RPMI8226 (cell line): ENCODE results near the gene CHAC1.

Source experiments
- DNase-seq: peaks from one replicate; pipeline ENCODE4 v3.0.0-alpha.2; 2015

The CHAC1 gene

GRCh38 chr15:40952901-40953712 is at the start of gene CHAC1:
Gene CHAC1 (plus strand): TSS chr15:40953471. CDS start chr15:40953584, 113 bp downstream.
- DNase-seq, result peak; percentile 91

DNA sequence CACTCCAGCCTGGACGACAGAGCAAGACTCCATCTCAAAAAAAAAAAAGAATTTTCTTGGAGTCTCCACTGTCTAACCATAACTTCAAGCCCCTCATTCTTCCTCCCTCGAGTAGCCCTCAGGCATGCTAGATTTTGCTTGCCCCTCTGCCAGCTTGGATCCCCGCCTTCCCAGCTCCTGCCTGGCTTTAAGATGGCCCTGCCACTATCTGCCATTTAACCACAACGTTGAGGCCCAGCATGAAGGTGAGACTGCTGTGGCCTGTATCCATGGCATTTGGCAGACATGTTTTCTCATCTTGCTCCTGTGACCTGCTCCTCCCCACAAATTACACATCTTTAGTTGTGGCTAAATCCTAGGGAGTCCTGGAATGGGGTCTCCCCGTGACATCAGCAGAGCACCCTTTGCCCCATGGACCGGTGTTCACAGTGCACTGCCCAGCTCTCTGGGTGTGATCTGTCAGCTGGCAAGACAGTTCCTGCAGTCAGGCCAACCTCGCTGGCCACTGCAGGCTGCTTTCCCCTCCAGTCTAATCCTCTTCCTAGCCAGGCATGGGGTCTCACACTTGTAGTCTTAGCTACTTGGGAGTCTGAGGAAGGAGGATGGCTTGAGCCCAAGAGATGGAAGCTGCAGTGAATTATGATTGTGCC is 48.6 kb upstream of the CHAC1 start:
- DNase-seq, result no peak

DNA sequence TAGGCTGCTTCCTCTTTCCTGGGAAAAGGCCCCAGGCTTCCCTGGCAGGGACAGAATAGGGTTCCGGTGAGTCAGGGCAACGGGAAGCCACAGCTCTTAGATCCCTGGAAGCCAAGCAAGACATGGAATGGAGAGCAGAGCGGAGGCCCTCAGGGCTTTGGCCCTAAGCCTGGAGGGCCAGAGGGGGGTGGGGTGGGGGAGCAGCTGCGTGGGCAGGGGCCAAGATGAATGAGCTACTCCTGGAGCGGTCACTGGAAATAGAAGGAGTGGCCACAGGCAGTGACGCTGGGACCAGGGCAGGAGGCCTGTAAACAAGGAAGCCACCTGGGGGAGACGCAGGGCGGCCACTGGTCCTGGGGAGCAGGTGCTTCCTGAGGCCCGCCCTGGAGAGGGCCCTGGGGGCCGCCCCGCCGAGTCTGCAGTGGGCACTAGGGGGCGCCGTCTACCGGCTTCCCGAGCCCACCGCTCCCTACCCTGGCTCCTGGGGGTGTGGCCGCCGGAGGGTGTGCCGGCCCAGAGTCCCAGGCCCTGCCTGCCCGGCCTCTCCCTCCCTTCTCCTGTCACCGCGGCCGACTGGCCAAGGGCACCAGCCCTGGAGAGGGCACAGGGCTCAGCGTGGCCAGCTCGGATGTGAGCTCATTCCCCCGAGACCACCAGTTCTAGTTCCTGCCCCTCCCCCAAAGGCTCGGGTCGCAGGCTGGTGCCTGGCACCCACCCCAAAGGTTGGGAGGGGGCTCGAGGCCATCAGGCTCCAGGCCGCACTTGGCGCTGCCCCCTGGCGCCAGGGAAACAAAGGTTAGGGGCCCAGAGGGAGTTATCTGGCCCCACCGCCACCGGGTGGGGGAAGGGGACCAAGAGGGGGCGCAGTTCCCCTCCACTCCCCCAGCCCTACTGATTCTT is 46.9 kb upstream of the CHAC1 start:
- peak; percentile 90 for DNase-seq

DNA sequence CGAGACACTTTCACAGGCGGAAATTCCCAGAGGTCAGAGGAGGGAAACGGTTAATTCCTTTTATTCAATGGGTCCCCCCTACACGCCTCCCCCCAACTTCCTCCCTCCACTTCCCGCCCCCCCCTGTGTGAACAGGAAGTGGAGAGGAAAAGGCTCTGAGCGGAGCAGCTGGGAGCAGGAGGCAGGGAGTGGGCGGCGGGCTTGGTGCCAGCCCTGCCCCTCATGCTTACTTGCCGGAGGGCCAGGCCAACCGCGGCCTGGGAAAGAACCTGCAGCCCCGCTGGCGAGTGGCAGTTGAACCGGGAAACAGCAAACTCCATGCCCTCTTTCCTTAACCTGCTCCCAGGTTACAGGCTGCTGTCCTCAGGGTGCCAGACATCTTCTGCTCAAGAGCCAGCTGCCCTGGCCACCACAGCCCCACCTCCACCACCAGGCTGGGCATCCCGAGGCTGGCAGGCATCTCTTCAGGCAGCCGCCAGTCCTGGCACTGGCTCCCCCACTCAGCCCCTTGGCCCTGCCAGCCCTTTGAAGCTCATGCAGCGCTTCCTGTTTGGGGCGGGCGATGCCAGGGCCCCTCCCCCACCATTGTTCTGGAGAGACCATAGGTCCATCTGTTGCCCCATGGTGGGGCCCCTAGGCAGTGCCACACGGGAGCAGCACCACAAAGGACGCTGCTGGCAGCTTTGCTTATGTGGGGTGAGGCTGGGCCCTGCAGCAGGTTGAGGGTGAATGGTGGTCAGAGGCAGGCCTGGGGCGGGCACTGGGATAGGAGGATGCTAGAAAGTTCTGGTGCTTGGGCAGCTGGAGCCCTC is 46.1 kb upstream of the CHAC1 start:
- peak; percentile 74 for DNase-seq

DNA sequence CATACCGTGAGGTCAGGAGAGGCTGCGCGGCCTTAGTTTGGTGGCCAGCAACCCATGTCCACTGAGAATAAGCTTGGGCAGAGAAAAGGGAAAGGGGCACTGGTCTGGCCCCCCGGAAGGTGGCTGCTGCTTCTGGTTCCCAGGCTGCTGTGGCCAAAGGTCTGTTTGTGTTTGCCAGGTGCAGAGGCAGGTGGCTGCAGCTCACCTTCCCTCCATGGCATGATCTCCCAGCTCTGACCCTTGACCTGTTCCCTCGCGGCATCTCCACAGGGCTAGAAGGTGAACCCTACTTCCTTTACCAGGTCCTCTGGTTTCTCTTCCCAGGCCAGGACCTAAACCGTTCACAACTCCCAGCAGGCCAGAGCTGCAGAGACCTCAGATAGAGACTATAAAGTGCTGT is 45.2 kb upstream of the CHAC1 start:
- DNase-seq, result no peak

GRCh38 chr15:40909662-40910630 is 43.3 kb upstream of the CHAC1 start:
- no peak for DNase-seq

GRCh38 chr15:40911141-40911540 is 42.1 kb upstream of the CHAC1 start:
- no peak for DNase-seq

- DNase-seq, result no peak
Measured at GRCh38 chr15:40911693-40912092, 41.6 kb upstream of the CHAC1 start.

GRCh38 chr15:40912478-40912877 is 40.8 kb upstream of the CHAC1 start:
- no peak for DNase-seq

DNA sequence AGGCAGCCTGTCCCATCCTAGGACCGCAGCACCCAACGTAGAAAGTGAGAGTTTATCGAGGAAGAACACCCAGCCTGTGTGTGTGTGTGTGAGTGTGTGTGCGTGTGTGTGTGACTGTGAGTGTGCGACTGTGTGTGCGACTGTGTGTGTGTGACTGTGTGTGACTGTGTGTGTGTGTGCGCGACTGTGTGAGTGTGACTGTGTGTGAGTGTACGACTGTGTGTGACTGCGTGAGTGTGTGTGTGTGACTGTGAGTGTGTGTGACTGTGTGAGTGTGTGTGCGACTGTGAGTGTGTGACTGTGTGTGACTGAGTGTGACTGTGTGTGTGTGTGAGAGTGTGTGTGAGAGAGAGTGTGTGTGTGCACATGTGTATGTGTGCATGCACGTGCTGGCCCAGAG is 39.3 kb upstream of the CHAC1 start:
- no peak for DNase-seq

DNA sequence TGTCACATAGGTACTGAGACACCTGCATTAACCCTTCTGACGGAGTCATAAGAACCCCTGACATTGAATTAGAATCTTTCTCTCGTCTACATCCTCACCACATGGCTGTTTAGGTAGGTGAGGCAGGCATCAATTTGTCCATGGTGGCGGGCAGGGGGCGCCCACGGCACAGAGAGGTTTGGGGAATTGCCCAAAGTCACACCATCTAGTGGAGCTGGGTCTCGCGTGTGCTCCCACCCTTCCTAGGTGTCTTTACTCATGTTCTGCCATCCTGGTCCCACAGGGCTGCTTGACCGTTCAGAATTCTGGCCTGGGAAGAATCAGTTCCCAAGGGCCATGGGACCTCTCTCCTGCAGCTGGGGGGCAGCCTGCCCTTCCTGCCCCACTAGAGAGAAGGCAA is 38.8 kb upstream of the CHAC1 start:
- DNase-seq, result peak; percentile 44

GRCh38 chr15:40915116-40915661 is 38.1 kb upstream of the CHAC1 start:
- no peak for DNase-seq

DNA sequence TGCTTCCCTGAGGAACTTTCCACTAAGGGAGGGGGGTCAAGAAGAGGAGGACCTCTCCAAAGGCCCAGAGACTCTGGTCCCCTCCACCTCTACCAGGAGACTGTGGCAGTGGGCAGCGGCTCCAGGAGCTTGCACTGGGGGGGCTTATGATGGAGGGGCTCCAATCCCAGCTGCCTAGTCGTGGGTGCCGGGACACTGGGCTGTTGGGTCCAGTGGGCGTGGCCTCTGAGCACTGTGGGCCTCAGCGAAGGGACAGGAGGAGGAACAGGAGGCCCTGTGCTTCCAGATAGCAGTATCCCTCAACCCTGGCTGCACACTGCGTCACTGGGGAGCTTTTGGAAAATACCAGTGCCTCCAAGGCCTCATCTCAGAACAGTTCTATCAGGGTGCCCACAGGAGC is 37.6 kb upstream of the CHAC1 start:
- no peak for DNase-seq

- no peak for DNase-seq
Measured at GRCh38 chr15:40917585-40917984, 35.7 kb upstream of the CHAC1 start.

DNA sequence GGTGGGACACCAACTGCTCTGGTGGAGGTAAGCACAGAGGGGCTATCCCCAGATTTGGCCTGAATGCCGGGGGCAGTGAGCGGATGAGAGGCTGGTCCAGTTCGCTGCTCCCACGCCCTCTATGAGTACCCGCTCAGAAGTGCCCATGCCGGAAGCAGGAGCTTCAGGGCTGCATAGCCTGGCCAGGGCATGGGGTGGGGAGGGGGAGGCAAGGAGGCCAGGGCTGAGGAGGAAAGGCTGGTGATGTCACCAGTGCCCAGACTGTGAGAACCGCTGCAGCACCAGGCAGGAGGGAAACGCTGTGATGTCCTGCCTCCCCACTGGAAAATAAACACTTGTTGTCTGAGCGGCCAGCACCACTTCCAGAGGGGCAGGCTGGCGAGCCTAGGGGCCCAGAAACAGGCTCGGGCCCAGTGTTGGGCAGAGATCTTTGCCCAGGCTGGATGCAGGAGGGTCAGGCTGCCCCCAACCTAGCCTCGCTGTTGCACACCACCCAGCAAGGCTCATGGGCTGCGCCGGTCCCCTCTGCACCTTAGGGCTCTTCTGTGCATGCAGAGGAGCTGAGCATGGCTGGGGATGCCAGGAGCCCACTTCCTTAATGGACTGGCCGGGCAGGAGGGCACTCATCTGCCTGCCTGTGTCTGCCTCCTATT is 35.0 kb upstream of the CHAC1 start:
- no peak for DNase-seq

DNA sequence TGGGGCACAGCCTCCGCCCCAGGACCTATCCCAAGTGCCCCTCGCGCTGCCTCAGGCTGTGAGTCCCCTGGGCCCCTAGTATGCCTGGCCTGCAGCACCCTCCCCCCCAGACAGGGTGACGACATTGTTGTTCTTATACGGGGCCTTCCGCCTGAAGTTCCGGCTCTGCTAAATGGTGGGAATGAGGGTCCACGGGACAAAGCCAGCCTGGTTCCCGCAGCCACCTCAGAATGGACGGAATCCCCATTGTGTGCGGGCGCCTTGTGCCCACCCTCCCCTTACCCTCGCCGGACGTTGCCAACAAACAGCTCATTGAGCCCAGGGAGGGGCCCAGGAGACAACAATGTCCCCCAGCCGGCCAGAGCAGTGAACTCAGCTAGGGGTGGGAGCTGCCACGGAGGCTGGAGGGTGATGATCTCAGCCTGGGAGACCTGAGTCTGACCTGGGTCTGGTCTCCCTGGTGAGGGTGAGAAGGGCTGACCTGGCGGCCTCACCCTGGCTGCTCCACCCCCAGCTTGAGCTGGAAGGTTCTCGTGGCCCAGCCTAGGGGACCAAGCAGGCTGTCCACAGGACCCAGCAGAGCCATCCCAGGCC is 34.4 kb upstream of the CHAC1 start:
- DNase-seq, result no peak

- DNase-seq, result no peak
Measured at GRCh38 chr15:40921949-40922607, 31.2 kb upstream of the CHAC1 start.

GRCh38 chr15:40922608-40923005 is 30.7 kb upstream of the CHAC1 start:
- DNase-seq, result no peak

GRCh38 chr15:40923551-40923950 is 29.7 kb upstream of the CHAC1 start:
- no peak for DNase-seq

DNA sequence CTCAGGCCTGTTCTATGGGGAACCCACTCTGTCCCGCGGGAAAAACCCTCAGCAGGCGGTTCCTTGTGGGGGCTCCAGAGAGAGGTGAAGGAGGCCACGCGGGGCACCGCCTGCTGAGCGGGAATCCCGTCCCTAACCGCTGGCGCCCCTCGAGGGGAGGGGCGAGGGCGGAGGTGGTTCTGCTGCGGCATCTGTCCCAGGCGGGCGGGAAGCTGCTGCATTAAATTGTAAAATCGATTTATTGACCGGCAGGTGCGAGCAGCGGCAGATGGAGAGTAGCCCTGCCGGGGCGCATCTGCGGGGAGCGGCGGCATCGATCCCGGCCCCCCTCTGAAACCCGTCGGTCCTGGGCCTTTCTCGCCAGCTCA is 27.8 kb upstream of the CHAC1 start:
- DNase-seq, result no peak
